GOT3 (cell line): Measurements from ENCODE around the gene OASL.

Experiments used
- DNase-seq: peaks from one replicate; lab custom pipeline; 2025; ENCODE audit warnings: mixed read lengths; lab: John Stamatoyannopoulos, UW

OASL gene

DNA sequence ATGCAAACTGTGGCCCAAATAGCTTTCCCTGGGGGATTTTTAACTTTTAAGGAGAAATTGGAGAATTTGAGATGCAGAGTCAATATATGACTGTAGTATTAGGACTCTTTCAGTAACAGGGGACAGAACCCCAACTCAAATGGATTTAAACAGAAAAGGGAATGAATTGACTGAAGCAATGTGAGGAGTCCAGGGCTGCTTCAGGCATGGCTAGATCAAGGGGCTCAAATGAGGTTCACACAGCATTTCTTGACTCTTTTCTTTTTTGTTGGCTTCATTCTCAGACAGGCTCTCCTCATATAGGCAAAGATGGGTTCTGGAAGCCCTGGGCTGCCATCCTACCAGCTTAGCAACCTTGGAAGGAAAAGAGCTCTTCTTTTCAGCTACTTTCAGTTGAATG is 47.1 kb downstream of the OASL start:
- no peak for DNase-seq

DNA sequence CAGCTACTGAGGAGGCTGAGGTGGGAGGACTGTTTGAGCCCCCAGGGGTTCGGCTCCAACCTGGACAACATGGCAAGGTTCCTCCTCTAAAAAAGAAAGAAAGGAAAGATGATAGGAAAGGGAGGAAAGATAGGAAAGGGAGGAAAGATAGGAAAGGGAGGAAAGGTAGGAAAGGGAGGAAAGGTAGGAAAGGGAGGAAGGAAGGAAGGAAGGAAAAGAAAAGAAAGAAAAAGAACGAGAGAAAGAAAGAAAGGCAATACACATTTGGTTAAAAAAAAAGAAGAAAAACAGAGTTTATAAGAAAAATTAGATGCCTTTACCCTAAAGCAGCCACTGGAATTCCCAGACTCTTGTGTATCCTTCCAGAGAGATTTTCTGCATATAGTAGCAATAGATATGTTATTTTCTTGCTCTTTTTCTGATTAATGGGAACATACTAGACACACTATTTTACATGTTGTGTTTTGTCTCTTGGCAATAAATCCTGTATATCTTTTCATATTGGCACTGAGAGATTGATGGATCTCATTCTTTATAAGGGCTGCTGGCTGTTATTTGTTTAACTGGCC is 48.5 kb downstream of the OASL start:
- DNase-seq: no peak

DNA sequence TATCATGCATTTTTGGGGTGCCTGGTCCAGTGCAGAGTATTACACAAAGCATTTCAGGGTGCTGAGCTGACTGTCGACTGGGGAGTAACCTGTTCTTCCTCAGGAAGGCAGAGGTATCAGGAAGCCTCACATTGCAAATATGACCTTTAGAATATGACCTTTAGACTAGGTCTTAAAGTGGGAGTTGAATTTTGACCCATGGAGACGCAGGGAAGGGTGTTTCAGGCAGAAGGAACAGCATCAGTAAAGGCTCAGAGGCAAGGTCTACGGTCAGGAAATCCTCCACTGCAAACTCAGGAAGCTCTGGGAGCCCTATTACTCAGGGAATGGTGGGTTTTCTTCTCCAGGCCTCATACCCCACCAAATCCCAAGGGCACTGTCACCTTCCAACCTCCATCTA is 49.4 kb downstream of the OASL start:
- no peak for DNase-seq

DNA sequence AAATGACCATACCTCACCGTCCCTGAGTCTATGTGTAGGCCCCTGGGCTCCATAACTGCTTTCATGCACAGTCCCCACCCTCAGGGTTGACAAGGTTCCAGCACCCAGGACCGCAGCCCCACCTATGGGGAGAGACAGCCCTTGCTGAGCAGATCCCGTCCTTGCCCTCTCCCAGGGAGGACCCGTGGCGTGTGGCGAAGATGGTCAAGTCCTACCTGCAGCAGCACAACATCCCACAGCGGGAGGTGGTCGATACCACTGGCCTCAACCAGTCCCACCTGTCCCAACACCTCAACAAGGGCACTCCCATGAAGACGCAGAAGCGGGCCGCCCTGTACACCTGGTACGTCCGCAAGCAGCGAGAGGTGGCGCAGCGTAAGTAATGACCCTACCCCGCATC is 50.4 kb downstream of the OASL start:
- DNase-seq: no peak

DNA sequence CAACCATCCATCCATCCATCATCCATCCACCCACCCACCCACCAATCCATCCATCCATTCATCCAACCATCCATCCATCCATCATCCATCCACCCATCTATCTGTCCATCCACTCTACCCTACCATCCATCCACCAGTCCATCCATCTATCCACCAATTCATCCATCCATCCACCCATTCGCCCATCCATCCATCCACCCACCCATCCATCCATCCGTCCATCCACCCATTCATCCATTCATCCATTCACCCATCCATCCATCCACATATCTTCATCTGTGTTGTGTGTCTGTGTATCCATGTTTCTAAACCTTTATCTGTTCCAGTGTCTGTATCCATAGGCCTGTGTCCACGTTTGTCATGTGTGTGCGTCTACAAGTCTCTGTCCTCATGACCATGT is 50.8 kb downstream of the OASL start:
- no peak for DNase-seq

DNA sequence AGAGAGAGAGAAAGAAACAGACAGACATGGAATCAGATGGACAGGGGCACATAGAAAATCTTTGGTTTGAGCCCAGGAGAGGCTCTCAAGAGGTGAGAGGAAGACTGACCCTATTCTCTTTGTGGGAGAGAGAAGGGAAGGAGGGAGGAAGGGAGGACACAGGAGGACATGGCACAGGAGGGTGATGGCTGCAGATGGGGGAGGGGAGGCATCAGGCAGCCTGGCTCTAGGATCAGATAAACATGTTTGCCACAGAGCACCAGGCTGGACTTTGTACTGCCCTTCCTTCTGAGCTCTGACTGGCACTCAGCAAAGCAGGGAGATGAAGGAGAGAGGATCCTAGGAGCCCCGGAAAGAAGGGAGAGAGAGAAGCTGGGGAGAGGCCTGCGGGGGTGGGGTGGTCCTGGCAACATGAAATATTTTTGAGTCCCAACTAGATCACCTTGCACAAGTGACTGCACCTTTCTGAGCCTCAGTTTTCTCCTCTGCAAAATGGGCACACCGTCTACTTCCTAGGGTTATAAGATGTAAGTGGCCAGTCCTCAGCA is 54.6 kb downstream of the OASL start:
- DNase-seq: no peak

DNA sequence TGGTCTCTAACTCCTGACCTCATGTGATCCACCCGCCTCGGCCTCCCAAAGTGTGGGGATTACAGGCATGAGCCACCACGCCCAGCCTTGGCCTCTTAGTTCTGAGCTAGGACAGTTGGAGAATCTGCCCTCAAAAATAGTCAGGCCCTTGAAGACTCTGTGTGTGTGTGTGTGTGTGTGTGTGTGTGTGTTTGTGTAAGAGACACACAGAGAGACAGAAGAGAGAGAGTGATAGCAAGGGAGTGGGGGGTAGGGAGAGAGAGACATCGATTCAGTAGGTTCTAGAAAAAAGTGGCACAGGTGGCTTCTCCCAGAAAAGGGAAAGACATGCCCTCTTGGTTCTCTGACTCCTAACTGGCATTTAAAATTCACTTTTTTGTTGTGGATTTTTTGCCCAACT is 55.3 kb downstream of the OASL start:
- DNase-seq: no peak

DNA sequence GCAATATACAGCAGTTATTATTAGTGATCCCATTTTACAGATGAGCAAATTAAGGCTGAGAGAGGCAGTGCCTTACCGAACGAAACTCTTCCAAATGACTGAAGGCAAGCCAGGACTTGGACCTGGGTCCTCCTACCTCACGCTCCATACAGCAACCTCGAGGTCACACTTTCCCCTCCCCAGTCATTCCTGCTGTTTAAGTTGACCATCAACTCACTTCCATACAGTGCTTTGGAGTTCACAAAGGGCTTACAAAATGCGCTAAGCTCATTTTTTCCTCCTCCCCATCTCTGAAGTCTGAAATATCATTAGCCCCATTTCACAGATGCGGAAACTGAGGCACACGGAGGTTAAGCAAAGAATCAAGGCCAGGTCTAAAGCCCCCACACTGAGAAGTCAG is 56.4 kb downstream of the OASL start:
- DNase-seq: no peak

DNA sequence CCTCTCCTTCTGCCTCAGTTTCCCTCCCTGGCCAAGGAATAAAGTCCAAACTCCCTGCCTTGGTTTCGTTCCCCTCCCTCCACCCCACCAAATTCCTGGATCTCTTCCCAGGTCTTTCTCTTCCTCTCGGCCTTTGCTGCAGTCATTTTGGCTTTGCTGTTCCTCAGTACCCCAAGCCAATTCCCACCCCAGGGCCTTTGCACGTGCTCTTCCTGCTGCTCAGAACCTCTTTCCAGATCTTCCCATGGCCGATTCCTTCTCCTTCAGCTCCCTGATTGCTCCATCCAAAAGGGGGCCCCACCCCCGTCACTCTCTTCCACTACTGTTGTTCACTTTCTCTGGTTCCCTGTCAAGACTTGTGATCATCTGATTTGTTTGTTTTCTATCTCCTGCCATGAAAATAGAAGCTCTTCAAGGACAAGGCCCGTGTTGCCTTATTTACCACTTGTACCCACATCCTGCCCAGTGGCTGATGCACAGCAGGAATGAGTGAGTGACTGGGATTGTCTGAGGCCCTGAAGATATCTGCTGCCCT is 57.6 kb downstream of the OASL start:
- DNase-seq: no peak

DNA sequence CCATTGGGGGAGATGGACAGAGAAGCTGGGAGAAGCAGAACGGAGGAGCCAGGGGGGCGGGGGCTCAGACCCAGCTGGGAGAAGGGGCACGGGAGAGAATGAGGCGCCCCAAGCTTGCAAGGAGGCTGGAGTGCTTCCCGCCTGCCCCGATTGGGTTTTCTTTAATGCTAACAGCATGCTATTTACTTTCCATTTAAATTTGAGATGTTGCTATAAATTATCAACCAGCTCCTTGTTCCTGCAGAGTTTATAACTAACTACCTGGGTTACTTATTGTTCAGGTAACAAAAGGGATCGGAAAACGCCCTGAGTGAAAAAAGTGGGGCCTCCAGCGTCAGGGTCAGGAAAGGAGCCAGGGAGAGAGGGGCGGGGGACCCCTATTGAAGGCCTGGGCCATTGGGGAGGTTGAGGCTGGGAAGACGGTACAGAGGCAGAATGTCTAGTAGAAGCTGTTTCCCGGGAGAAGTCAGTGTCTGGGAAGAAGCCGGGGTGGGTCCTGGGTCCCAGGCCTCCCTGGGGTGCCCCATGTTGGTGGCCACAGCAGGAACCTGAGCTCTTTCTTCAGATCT is 58.2 kb downstream of the OASL start:
- DNase-seq: no peak

DNA sequence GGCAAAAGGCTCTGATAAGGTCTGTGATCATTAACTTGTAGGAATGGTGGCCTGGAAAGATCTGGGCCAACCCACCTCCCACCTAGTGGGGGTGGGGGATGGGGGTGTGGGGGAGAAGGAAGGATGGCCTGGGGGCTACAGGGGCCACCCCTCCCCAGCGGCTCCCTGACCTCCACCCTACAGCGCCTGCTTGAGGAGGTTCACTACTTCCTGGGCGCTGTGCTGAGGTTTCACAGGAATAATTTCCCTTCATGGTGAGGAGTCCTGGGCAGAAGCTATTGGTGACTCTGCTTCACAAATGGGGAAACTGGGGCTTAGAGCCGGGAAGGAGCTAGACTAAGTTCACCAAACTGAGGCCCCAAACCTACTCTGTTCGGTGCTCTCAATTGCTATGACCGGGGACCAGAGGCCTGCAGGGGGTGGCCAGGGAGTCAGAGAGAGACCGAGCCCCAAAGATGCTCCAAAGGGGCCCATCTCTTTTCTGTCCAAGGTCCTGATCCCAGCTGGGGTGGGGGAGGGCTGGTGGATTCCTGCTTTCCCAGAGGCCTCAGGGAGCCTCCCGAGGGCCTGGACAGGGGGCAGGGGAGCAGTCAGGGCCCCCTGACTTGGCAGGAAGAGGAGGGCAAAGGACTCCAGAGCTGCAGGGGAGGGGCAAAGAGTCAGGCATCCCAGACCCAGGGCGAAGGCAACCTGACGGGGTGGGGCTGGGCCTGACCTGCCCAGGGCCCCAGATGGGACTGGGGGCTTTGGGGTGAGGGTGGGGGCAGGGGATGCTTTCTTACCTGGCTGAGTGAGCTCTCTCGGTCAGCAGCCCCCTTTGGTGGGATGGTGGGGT is 59.0 kb downstream of the OASL start:
- DNase-seq: no peak

DNA sequence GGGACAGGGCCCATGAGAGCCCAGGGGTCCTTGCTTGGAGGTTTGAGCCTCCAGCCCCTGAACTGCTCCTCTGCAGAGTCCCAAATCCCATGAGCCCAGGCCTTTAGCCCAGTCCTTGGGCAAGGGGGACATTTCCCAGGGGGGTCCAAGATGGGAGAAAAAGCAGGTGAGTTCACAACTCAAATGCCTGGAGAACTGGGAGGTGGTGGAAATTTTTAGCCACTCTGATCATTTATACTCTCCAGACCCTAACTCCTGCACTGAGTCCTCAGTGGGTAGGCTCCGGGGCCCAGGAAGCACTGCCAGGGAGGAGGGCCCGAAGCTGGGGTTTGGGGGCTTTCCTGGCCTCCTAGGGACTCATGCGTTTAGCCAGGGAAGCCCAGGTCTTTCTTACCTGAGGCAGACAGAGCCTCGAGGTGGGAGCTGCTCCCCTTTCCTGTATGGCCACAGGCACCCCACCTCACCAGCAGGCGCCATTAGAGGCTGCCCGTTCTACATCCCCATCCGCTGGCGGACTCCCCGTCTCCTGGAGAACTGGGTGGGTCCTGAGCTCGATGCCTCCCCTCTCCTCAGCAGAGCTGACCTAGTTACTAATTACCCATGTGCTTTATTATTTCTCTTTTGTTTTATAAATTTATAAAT is 59.7 kb downstream of the OASL start:
- DNase-seq: no peak

DNA sequence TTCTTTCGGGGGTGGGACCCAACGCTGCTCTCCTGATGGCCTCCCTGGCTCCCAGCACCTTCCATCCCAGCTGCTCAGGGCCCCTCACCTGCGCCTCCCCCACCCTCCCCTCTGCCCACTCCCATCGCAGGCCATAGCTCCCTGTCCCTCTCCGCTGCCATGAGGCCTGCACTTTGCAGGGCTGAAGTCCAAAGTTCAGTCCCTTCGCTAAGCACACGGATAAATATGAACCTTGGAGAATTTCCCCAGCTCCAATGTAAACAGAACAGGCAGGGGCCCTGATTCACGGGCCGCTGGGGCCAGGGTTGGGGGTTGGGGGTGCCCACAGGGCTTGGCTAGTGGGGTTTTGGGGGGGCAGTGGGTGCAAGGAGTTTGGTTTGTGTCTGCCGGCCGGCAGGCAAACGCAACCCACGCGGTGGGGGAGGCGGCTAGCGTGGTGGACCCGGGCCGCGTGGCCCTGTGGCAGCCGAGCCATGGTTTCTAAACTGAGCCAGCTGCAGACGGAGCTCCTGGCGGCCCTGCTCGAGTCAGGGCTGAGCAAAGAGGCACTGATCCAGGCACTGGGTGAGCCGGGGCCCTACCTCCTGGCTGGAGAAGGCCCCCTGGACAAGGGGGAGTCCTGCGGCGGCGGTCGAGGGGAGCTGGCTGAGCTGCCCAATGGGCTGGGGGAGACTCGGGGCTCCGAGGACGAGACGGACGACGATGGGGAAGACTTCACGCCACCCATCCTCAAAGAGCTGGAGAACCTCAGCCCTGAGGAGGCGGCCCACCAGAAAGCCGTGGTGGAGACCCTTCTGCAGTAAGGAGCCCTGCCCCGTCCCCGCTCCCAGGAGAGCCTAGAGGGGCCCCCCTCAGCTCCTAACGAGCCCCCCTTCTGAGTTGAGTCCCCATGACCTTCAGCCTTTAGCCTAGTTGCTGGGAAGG is 60.5 kb downstream of the OASL start, which contains the start of gene HNF1A:
HNF1A (plus strand) TSS at position 248 of the 924 bp plus-strand sequence; CDS start at position 474, 226 bp downstream.
- no peak for DNase-seq

DNA sequence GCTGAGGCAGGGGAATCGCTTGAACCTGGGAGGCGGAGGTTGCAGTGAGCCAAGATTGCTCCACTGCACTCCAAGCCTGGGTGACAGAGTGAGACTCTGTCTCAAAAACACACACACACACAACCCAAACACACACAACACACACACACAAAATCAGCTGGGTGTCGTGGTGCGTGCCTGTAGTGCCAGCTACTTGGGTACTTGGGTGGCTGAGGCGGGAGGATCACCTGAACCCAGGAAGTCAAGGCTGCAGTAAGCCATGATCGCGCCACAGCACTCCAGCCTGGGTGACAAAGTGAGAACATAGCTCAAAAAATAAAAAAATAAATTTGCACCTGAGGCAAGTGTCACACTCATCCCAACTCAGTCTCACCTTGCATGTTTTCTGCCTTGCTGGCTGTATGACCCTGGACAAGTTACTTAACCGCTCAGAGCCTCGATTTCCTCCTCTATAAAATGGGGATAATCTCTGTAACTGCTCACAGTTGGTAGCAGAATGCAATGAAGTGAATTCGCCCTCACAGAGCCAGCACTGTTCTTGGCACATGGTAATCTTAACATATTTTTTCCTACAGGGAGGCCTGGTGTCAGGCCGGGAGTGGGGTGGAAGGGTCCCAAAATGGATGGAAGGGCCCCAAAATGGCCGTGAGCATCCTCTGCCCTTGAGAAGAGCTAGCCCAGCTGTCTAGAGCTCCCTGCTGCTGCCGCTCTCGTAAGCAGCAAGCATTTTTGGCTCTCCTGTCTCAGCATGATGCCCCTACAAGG is 61.3 kb downstream of the OASL start:
- DNase-seq: no peak

DNA sequence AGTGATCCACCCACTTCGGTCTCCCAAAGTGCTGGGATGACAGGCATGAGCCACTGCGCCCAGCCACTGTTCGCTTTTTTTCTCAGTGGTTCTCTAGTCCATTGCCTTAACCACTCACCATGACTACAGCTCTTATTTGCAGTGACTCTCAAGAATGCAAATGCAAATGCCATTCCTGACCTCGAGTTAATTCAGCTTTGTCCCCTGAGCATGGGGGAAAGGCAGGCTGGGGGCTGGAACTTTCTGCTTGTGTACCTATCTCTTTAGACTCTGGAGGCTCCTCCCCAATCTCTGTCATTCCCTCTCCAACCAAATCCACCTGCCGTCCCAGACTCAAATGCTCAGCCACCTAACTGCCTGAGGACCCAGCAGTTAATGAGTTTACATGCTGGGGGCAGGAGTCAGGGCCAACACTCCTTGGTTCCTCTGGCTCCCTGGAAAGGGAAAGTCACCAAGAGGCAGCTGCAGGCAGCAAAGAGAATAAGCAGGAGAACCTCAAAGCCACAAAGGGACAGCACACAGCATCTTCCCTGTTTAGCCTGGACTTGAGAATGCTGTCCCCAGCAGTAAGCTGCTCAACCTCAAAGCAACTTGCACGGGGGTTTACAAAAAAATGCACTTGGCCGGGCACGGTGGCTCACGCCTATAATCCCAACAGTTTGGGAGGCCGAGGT is 66.0 kb downstream of the OASL start:
- DNase-seq: no peak

DNA sequence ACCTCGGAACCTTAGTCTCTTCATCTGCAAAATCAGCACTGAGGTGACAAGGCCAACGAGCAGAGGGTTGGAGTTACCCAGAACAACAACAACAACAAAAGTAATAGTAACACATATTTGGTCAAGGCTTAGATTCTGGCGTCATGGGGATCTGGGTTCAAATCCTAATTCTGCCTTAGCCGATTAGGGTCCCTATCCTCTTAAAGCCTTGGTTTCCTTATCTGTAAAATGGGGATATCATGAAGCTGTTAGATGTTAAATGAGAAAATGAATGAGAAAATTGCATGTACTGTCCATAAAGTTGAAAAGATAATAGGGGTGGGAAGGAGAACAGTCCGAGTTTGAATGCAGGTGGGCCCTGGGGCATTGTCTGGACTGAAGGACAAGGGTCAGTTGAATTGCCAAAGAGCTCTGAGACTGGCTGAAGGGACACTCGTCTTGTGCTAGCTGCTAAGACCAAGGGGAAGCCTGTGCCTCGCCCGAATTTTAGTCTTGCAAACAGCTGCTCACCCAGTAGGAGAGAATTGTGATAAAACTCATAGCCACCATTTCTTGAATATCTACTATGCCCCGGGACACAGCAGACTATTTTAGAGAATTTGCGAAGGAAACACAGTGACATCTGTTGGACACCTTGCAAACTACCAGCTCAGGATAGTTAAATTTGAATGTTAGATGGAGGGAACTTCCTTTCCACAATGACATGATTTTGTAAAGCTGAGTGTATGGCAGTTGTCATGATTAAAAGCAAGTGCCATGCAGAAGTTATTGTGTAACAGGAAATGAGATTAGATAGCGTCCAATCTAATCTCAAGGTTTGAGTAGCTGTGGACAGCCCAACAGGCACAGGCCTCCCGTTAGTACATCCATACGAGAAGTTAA is 67.5 kb downstream of the OASL start:
- DNase-seq: no peak

DNA sequence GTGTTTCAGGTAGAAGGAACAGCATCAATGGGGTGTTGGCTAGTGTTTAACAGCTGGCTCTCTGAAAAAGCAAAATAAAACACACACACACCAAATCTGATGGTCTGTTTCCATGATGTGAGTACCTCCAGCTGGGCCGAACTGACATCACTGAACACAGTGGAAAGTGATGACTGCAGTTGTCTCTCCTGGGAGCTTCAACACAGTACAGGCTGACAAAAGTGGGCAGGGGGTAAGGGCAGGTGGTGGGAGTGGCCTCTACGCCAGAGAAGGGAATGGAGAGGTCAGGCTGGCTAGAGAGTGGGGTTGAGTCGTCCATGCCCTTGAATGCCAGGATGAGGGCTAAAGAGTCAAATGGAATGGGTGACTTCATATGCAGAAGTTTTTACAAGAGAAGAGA is 68.7 kb downstream of the OASL start:
- DNase-seq: no peak
